ENCODE data around the gene PLXNB3.

PLXNB3 gene

DNA sequence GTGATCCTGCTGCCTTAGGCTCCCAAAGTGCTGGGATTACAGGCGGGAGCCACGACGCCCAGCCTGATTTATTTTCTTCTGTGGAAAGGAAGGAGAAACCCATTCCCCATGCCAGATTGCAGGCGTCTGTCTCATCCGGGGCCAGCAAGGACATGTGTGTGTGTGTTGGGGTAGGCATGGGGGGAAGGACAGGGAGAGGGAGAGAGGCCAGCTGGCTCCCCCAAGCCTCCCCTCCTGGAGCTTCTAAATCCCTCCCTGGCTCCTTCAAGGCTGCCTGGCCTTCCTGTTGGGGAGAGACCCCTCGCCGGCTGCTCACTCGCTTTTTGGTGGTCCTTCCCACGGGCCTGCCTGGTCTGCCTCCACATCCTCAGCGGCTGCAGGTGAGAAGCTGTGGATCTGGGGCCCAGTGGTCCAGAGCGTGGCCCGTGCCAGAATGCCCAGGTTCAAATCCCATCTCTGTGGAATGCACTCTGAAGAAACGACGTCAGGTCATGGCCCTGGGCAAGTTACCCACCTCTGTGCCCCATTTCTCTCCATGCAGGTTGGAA, 1.3 kb upstream of the PLXNB3 start:
- no peak for DNase-seq

DNA sequence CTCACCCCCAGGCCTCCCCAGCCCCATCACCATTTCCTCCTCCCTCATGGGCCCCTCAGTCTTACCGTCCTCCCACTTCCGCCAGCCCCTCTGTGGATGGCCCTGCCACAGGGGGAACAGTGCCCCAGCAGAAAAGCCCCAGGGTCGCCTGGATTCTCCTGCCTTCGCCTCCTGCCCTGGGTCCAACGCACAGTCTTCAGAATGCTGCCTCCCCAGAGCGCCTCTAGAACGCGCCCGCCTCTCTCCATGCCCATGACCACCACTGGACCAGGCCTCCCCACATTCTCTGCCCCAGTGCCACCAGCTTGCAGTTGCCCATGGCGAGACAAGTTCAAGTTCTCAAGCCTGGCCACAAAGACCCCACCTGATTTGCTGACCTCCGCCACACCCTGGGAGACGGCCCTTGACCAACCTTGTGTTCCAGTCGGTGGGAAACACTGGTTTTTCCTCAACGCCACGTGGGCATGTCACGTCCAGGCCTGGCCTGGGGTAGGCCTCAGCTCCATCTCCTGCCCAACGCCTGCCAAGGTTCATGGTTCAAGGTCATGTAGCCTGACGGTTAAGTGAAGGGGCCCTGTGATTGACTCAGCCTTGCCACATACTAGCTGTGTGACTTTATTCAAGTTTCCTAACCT, 634 bp upstream of the PLXNB3 start:
- DNase-seq, result no peak

DNA sequence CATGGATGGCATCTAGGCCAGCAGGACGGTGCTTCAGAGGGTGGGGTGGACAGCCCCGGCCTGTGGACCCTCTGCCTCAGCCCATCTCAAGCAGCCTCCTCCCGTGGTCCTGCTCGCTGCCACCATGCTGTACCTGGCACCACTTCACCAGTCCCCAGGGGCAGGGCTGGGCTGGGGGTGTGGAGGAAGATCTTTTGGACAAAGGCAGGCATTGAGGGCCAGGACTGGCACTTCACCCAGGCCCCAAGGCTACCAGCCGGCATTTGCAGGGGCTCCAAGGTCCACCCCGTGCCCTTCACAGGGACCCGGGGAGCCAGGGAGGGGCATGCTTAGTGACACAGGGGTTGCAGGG, 713 bp downstream of the PLXNB3 start:
- no peak for DNase-seq

DNA sequence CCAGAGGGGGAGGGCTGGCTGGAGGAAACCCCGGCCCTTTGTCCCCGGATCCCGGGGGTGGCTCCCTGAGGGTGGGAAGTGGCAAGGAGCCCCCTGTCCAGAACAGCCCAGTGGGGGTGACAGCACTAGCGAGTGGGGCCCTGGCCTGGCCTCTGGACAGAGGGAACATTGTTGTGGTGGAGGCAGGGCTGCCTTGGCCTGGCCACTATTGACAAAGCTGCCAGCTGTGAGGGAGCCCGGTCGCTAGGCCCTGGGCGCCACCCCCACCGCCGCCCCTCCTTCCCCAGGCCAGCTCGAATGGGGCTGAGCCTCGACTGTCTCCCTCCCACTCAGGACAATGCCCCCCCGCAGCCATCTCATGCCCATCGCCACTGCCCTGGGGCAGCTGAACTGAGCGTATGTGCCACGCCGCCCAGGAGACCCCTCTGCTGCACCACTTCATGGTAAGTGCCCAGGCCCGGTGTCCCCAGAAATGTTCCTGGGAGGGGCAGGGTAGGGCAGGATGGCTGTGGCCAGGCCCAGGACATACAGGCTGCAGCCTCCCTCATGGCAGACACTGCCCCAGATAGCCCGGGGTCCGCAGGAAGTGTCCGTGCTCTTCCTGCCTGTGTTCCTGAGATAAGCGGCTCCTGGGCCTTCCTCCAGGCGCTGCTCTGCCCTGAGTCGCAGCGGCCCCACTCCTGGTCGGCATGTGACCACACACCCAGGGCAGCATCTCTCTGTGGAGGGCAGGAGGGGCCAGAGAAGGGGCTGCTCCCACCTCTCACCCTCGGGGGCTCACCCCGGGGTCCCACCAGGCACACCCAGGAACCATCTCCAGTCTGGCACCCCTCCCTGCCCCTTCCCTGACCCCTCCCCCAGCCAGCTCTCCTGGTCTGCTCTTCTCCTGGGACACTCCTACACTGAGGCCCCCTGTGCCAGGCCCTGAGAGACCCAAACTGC, 1.4 kb downstream of the PLXNB3 start:
- DNase-seq, result no peak

- DNase-seq, result no peak
Measured at GRCh38 chrX:153766098-153766817, 2.2 kb downstream of the PLXNB3 start.

DNA sequence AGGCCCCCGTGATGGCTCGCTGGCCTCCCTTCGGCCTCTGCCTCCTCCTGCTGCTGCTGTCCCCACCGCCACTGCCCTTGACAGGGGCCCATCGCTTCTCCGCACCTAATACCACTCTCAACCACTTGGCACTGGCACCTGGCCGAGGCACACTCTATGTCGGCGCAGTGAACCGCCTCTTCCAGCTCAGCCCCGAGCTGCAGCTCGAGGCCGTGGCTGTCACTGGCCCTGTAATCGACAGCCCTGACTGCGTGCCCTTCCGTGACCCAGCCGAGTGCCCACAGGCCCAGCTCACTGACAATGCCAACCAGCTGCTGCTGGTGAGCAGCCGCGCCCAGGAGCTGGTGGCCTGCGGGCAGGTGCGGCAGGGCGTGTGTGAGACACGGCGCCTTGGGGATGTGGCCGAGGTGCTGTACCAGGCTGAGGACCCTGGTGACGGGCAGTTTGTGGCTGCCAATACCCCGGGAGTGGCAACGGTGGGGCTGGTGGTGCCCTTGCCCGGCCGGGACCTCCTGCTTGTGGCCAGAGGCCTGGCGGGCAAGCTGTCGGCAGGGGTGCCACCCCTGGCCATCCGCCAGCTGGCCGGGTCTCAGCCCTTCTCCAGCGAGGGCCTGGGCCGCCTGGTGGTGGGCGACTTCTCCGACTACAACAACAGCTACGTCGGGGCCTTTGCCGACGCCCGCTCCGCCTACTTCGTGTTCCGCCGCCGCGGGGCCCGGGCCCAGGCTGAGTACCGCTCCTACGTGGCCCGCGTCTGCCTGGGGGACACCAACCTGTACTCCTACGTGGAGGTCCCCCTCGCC, 3.0 kb downstream of the PLXNB3 start:
- no peak for DNase-seq

GRCh38 chrX:153767674-153768055, 3.6 kb downstream of the PLXNB3 start:
- no peak for DNase-seq

DNA sequence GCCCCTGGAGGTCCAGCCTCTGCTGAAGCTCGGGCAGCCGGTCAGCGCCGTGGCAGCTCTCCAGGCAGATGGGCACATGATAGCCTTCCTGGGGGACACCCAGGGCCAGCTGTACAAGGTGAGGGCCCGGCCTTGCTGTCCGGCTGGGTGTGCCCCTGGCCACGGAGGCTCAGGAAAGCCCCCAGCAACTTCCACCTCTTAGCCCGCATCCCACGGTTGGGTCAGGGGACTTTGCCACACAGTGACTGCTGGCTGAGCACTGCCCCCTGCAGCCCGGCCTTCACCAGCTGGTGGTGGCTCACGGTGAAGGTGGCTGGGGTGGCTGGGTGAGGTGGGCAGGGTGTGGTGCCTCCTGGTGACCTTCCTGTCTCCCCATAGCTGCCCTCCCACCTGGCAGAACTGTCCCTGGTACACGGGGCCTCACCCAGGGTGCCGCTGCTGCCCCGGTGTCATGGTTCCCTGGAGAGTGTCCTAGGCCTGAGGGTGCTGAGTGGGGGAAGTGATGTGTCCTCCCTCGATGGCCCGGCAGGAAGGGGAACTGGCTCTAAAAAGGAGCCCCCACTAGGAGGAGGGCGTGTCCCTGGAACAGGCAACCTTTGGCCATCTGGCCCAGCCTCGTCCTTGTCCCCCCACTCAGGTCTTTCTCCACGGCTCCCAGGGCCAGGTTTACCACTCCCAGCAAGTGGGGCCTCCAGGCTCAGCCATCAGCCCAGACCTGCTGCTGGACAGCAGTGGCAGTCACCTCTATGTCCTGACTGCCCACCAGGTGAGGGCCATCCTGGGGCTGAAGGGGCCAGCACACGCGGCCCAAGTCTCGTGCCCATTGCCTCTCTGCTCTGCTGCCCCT, 4.5 kb downstream of the PLXNB3 start:
- DNase-seq, result no peak

DNA sequence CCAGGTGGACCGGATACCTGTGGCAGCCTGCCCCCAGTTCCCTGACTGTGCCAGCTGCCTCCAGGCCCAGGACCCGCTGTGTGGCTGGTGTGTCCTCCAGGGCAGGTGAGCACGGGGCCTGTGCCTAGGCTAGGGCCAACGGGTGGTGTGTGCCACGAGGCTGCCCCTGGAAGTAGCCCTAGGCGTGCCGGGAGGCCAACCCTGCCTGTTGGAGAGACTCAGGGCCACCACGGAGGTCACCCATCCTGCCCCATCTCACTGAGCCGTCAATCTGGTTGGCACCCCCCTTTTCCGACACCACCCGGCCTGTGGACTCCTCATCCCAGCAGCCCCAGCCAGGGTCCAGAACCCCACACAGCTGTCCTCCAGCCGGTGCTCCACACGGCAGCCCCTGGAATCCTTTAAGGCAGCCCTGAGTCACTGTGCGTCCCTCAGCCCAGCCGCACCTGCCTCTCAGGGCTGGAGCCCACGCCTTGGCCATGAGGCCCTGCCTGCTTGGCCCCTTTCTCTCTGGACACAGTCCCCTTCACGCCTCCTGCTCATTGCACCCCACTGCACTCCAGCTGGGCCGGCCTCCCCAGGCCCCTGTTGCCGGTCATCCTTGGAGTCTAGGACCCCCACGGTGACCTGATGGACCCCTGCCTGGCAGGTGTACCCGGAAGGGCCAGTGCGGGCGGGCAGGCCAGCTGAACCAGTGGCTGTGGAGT, 5.3 kb downstream of the PLXNB3 start:
- no peak for DNase-seq

DNA sequence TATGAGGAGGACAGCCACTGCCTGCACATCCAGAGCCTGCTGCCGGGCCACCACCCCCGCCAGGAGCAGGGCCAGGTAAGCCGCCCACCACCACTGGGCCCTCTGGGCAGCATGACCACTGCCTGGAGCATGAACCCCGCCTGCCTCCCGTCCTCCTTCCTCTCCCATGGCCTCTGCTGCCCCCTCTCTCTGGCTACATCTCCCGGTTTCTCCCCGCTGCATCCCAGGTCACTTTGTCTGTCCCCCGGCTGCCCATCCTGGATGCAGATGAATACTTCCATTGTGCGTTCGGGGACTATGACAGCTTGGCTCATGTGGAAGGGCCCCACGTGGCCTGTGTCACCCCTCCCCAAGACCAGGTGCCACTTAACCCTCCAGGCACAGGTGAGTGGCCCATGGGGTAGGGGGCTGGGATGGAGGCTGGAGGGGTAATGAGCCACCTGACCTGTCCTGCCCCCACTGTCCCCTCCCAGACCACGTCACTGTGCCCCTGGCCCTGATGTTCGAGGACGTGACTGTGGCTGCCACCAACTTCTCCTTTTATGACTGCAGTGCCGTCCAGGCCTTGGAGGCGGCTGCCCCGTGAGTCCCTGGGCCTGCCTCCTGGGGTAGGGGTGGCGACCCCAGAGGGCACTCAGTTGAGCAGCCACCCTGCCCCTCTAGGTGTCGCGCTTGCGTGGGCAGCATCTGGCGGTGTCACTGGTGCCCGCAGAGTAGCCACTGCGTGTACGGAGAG, 6.0 kb downstream of the PLXNB3 start:
- DNase-seq, result no peak

GRCh38 chrX:153770601-153771414, 6.8 kb downstream of the PLXNB3 start:
- DNase-seq, result no peak

DNA sequence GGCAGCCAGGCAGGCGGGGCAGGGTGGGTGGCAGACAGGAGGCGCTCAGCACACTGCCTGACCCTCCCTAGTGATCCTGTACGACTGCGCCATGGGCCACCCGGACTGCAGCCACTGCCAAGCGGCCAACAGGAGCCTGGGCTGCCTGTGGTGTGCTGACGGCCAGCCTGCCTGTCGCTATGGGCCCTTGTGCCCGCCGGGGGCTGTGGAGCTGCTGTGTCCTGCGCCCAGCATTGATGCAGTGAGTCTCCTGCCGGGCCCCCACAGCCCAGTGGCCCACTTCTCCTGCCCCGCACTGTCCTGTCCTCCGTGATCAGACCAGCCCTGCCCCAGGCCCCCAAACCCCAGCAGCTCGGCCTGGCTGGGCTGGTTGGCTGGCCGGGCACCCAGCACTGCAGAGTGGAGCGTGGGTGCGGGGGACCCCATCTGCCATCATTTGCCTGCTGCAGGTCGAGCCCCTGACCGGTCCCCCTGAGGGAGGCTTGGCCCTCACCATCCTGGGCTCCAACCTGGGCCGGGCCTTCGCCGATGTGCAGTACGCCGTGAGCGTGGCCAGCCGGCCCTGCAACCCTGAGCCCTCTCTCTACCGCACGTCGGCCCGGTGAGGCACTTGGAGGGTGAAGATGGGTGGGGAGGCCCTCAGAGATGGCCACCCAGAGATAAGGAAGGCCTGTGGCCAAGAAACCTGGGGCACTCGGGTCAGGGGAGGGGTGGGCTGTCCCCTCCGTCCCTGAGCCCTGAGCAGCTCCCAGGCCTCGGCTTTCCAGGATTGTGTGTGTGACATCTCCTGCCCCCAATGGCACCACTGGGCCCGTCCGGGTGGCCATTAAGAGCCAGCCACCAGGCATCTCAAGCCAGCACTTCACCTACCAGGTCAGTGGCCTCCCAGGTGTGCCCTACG, 7.6 kb downstream of the PLXNB3 start:
- DNase-seq, result no peak

DNA sequence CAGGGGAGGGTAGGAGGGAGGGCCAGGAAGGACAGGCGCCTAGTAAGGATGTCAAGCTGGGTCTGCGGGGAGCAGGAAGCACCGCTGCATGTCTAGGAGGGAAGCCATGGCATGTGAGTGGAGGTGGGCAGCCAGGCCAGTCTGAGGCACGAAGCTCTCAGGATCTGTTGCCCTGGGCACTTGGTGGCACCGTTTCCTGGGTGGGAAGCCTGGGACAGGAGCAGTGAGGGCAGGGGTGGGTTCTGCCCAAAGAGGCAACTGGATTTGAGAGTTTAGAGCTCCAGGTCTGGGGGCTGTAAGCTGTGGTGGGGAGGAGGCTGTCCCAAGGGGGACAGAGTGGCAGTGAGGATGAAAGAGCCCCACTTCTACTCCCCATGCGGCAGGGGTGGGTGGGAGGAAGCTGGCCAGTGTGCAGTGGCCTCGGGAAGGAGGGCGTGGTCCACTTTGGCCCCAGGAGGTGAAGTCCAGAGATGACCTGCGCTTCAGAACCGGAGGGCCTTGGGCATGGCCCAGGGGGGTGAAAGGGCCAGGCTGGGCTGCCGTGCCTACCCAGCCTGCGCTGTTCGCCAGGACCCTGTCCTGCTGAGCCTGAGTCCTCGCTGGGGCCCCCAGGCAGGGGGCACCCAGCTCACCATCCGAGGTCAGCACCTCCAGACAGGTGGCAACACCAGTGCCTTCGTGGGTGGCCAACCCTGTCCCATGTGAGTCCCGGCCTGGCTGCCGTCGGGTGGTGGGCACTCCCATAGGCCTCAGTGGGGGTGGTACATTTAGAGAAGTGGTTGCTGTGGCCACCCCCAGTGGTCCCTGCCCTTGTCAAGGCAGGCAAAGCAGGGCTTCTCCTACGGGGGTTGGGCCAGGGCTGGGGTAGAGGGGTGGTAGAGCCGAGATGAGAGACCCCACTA, 8.5 kb downstream of the PLXNB3 start:
- DNase-seq, result no peak

DNA sequence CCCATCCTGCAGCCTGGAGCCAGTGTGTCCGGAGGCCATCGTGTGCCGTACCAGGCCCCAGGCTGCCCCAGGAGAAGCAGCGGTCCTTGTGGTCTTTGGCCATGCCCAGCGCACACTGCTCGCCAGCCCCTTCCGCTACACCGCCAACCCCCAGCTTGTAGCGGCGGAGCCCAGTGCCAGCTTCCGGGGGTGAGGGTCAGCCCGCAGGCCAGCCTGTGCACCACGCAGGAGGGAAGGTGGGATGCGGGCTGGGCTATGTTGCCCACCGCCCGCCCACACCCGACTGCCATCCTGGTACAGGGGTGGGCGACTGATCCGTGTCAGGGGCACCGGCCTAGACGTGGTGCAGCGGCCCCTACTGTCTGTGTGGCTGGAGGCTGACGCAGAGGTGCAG, 9.2 kb downstream of the PLXNB3 start:
- no peak for DNase-seq

- no peak for DNase-seq
Measured at GRCh38 chrX:153773741-153774575, 9.9 kb downstream of the PLXNB3 start.

GRCh38 chrX:153774576-153775292, 10.7 kb downstream of the PLXNB3 start:
- DNase-seq, result no peak
